Measurements from ENCODE around the gene CDKAL1. TPM values are rescaled to one million over a fixed set of nuclear protein-coding genes. Genes with fewer than 3 reads are reported as not detected.
"Not testable (repeated sequence)": the region's sequence is repeated elsewhere in the genome, so short reads cannot be mapped to it uniquely, and the experiment has no call there.

The CDKAL1 gene
- total RNA-seq, 1 donor from 2014 or later, result 34.3 TPM

DNA sequence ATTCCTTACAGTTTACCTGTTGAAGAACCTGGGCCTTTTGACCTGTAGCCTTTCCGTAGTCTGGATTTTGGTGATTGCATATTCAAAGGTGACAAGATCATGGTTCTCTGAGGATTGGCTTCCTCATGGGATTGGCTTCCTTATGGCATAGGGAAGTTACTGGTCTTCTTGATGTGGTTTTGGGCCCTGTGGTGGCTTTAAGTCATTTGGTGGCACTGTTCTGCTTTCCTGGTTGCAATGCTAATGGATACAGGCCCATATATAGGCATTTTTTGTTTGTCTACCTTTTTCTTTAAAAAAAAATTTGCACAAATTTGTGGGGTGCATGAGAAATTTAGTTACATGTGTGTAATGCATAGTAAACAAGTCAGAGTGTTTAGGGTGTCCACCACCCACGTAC lies 185.7 kb downstream of the CDKAL1 start:
- H3K9me3 Mint-ChIP-seq (ENCODE audit: low read depth), result no peaks in the 10 kb centered on the region
- DNase-seq (ENCODE audit: low spot score, unreplicated experiment), result no peak
- H3K27me3 Mint-ChIP-seq, result no peaks in the 10 kb centered on the region
- H3K36me3 Mint-ChIP-seq (ENCODE audit: insufficient read depth), result peaks cover 3% of the 10 kb centered on the region
- H3K27ac Mint-ChIP-seq, result no peak overlapping the region
- TF ChIP-seq, protein P1, sequence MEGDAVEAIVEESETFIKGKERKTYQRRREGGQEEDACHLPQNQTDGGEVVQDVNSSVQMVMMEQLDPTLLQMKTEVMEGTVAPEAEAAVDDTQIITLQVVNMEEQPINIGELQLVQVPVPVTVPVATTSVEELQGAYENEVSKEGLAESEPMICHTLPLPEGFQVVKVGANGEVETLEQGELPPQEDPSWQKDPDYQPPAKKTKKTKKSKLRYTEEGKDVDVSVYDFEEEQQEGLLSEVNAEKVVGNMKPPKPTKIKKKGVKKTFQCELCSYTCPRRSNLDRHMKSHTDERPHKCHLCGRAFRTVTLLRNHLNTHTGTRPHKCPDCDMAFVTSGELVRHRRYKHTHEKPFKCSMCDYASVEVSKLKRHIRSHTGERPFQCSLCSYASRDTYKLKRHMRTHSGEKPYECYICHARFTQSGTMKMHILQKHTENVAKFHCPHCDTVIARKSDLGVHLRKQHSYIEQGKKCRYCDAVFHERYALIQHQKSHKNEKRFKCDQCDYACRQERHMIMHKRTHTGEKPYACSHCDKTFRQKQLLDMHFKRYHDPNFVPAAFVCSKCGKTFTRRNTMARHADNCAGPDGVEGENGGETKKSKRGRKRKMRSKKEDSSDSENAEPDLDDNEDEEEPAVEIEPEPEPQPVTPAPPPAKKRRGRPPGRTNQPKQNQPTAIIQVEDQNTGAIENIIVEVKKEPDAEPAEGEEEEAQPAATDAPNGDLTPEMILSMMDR (IDR thresholded peaks at IDR 0.05; ENCODE audit: unreplicated experiment), result no peak
- H3K4me1 Mint-ChIP-seq (ENCODE audit: low read depth), result peaks cover 6% of the 10 kb centered on the region
- no peak overlapping the region for H3K4me3 Mint-ChIP-seq (ENCODE audit: low read depth)

DNA sequence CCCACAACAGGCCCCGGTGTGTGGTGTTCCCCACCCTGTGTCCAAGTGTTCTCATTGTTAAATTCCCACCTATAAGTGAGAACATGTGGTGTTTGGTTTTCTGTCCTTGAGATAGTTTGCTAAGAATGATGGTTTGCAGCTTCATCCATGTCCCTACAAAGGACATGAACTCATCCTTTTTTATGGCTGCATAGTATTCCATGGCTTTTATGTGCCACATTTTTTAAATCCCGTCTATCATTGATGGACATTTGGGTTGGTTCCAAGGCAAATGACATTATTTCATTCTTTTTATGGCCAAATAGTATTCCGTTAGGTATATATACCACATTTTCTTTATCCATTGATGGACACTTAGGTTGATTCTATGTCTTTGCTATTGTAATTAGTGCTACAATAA lies 186.9 kb downstream of the CDKAL1 start:
- not testable (repeated sequence) for H3K9me3 Mint-ChIP-seq (ENCODE audit: low read depth); H3K27ac Mint-ChIP-seq; H3K36me3 Mint-ChIP-seq (ENCODE audit: insufficient read depth); H3K27me3 Mint-ChIP-seq; H3K4me3 Mint-ChIP-seq (ENCODE audit: low read depth); DNase-seq (ENCODE audit: low spot score, unreplicated experiment); H3K4me1 Mint-ChIP-seq (ENCODE audit: low read depth)

DNA sequence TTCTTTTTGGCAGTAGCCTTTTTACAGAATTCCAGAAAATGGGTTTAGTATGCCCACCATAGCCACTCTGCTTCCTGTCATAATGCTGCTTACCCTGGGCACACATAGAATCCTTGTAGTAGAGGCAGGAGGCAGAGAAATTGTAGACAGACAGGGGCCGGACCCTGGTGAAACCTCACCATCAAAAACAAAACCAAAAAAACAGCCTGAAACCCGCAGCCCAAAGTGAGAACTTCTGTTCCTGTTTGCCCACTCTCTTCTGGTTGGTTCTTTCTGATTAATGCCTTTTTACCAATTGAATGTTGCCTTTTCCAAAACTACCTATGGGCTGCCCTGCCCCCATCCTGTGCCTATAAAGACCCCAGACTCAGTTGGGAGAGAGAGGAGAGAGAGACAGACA lies 188.2 kb downstream of the CDKAL1 start:
- DNase-seq (ENCODE audit: low spot score, unreplicated experiment), result no peak
- no peak overlapping the region for H3K27ac Mint-ChIP-seq
- no peak overlapping the region for H3K4me3 Mint-ChIP-seq (ENCODE audit: low read depth)
- H3K9me3 Mint-ChIP-seq (ENCODE audit: low read depth), result no peaks in the 10 kb centered on the region
- TF ChIP-seq, protein P1 (IDR thresholded peaks at IDR 0.05; ENCODE audit: unreplicated experiment), result no peak
- H3K27me3 Mint-ChIP-seq, result no peaks in the 10 kb centered on the region
- H3K36me3 Mint-ChIP-seq (ENCODE audit: insufficient read depth), result peaks cover 3% of the 10 kb centered on the region
- H3K4me1 Mint-ChIP-seq (ENCODE audit: low read depth), result peaks cover 20% of the 10 kb centered on the region

DNA sequence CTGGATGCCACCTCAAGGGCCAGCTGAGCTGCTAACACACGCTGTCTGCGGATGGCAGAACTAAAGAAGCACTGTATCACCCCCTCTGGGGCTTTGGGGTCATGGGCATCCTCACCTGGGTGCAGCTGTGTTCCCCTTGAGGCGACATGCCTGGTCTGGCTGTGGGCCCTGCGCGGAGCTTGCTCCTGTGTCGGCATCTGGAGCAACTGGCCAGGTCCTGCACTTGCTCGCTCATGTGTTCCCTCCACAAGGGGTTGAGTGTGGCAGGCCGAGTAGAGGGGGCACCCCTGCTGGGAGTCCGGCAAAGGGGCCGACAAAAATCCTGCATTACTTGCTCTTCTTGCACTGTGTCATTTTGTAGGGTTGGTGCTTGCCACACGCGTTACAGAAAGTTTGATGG lies 189.0 kb downstream of the CDKAL1 start:
- no peak overlapping the region for H3K27ac Mint-ChIP-seq
- no peaks in the 10 kb centered on the region for H3K9me3 Mint-ChIP-seq (ENCODE audit: low read depth)
- DNase-seq (ENCODE audit: low spot score, unreplicated experiment), result no peak
- H3K4me3 Mint-ChIP-seq (ENCODE audit: low read depth), result no peak overlapping the region
- TF ChIP-seq, protein P1 (IDR thresholded peaks at IDR 0.05; ENCODE audit: unreplicated experiment), result no peak
- peaks cover 20% of the 10 kb centered on the region for H3K4me1 Mint-ChIP-seq (ENCODE audit: low read depth)
- no peaks in the 10 kb centered on the region for H3K27me3 Mint-ChIP-seq
- peaks cover 3% of the 10 kb centered on the region for H3K36me3 Mint-ChIP-seq (ENCODE audit: insufficient read depth)

DNA sequence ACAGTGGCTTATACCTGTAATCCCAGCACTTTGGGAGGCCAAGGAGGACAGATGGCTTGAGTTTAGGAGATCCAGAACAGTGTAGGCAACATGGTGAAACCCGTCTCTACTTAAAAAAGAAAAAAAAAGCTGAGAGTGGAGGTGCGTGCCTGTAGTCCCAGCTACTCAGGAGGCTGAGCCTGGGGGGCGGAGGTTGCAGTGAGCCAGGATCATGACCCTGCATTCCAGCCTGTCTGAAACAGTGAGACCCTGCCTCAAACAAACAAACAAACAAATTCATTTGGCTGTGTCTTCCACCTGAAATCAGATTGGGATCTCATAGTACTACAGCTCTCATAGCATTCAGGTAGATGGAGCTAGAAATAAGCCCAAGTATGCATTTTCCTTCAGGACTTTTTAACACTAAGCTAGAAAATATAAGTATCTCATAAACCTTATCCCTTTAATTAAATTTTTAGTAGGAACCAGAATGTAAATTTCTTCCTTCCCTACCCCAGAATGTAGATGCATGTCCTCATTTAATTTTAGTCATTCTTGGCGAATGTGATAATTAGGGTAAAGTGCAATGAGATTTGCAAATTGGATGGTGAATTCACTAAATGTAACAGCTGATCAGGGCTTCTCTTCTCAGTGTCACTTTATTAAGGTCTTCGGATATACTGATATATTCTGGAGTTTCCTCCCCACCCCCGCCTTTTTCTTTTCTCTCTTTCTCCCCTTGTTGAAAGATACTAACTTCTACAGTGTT lies 190.4 kb downstream of the CDKAL1 start:
- H3K4me1 Mint-ChIP-seq (ENCODE audit: low read depth), result peaks cover 20% of the 10 kb centered on the region
- H3K27me3 Mint-ChIP-seq, result no peaks in the 10 kb centered on the region
- peaks cover 3% of the 10 kb centered on the region for H3K36me3 Mint-ChIP-seq (ENCODE audit: insufficient read depth)
- no peak overlapping the region for H3K27ac Mint-ChIP-seq
- no peak for DNase-seq (ENCODE audit: low spot score, unreplicated experiment)
- TF ChIP-seq, protein P1 (IDR thresholded peaks at IDR 0.05; ENCODE audit: unreplicated experiment), result no peak
- H3K4me3 Mint-ChIP-seq (ENCODE audit: low read depth), result no peak overlapping the region
- no peaks in the 10 kb centered on the region for H3K9me3 Mint-ChIP-seq (ENCODE audit: low read depth)

DNA sequence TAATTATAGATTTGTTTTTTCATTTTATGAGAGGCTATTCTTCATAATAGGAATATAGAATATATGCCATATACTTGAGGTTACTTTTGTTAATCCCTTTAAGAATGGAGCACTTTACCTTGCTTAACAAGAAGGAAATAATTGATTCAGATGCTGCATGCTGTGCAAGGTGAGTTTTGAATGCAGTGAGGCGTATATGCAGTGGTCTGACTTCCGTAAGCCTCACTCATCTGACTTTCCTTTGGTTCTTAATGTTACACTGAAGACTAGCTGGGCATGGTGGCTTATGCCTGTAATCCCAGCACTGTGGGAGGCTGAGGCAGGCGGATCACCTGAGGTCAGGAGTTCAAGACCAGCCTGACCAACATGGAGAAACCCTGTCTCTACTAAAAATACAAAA lies 191.0 kb downstream of the CDKAL1 start:
- H3K4me1 Mint-ChIP-seq (ENCODE audit: low read depth), result peaks cover 20% of the 10 kb centered on the region
- DNase-seq (ENCODE audit: low spot score, unreplicated experiment); H3K4me3 Mint-ChIP-seq (ENCODE audit: low read depth); H3K27ac Mint-ChIP-seq; H3K36me3 Mint-ChIP-seq (ENCODE audit: insufficient read depth); H3K9me3 Mint-ChIP-seq (ENCODE audit: low read depth); H3K27me3 Mint-ChIP-seq: not testable (repeated sequence)

Data from progenitor cell of endocrine pancreas (in vitro differentiated cells).